HepG2 (cell line): ENCODE results near the gene SOST. TPM values are rescaled to one million over a fixed set of nuclear protein-coding genes. Genes with fewer than 3 reads are reported as not detected.

Experiments used
- AGO1 ChIP-seq: fragments of 200-400 bp; formaldehyde crosslinking; IDR thresholded peaks from 2 replicates; pipeline ENCODE4 v1.6.1; 2017; ENCODE audit warnings: mild to moderate bottlenecking, low read depth, low read length, moderate library complexity; ENCODE audit not compliant: poor library complexity, severe bottlenecking
- AGO2 ChIP-seq: fragments of 200-400 bp; formaldehyde crosslinking; optimal IDR thresholded peaks from 2 replicates; pipeline ENCODE3; 2017; ENCODE audit warnings: mild to moderate bottlenecking, low read depth, low read length, moderate library complexity
- CHD4 ChIP-seq: fragments of 200-600 bp; sonication (generic); IDR thresholded peaks from 2 replicates; pipeline ENCODE4 v1.7.0; 2017; ENCODE audit warnings: mild to moderate bottlenecking, low read length, borderline replicate concordance
- CREM ChIP-seq, 2 experiments: sonication (generic) in 1 of 2; formaldehyde crosslinking in 1 of 2; IDR thresholded peaks; 2 replicates each; pipeline versions ENCODE4 v1.4.0 to v1.6.1; 2016 to 2020; ENCODE audit warnings: antibody characterized with exemption in 1 of 2, mild to moderate bottlenecking in 1 of 2, missing genetic modification reagents in 1 of 2
- GPBP1L1 ChIP-seq: sonication (generic); formaldehyde crosslinking; IDR thresholded peaks from 2 replicates; pipeline ENCODE4 v1.5.0; 2020; ENCODE audit warnings: mild to moderate bottlenecking, missing genetic modification reagents
- KMT2B ChIP-seq: IDR thresholded peaks from 2 replicates; pipeline ENCODE4 v1.6.1; 2016; ENCODE audit warnings: missing genetic modification reagents, missing compliant biosample characterization
- MAZ ChIP-seq, 2 experiments: sonication (generic) in 1 of 2; formaldehyde crosslinking in 1 of 2; IDR thresholded peaks; 2 replicates each; pipeline versions ENCODE4 v1.5.0 to v1.6.1; 2012 to 2020; ENCODE audit warnings: low read depth in 2 of 2, mild to moderate bottlenecking in 2 of 2, borderline replicate concordance in 1 of 2, improper control_type of control experiment in 1 of 2, low read length in 1 of 2, missing genetic modification reagents in 1 of 2, moderate library complexity in 1 of 2
- NAIF1 ChIP-seq: sonication (generic); formaldehyde crosslinking; IDR thresholded peaks from 2 replicates; pipeline ENCODE4 v1.5.0; 2020; ENCODE audit warnings: mild to moderate bottlenecking, missing genetic modification reagents, borderline replicate concordance
- NFIC ChIP-seq: IDR thresholded peaks from 2 replicates; pipeline ENCODE4 v1.6.1; 2012; ENCODE audit warnings: mild to moderate bottlenecking, low read length, inconsistent platforms
- PLRG1 ChIP-seq: fragments of 450-650 bp; conservative IDR thresholded peaks from 2 replicates; pipeline ENCODE4 v1.6.1; 2016
- REPIN1 ChIP-seq: sonication (generic); formaldehyde crosslinking; IDR thresholded peaks from 2 replicates; pipeline ENCODE4 v1.8.0; 2022; ENCODE audit warnings: missing genetic modification reagents, low read depth, mild to moderate bottlenecking, borderline replicate concordance
- RFXANK ChIP-seq: IDR thresholded peaks from 2 replicates; pipeline ENCODE4 v1.6.1; 2016
- RXRA ChIP-seq: sonication (generic); formaldehyde crosslinking; IDR thresholded peaks from 2 replicates; pipeline ENCODE4 v1.5.1; 2020; ENCODE audit warnings: missing genetic modification reagents
- SIN3B ChIP-seq: fragments of 150-350 bp; IDR thresholded peaks from 2 replicates; pipeline ENCODE4 v1.6.1; 2014; ENCODE audit warnings: low read length
- SYNCRIP ChIP-seq: fragments of 200-400 bp; formaldehyde crosslinking; IDR thresholded peaks from 2 replicates; pipeline ENCODE4 v1.6.1; 2018; ENCODE audit warnings: mild to moderate bottlenecking, low read depth, low read length; ENCODE audit not compliant: insufficient read depth
- TBX3 ChIP-seq: fragments of 450-650 bp; IDR thresholded peaks from 2 replicates; pipeline ENCODE4 v1.6.1; 2017; ENCODE audit warnings: antibody characterized with exemption, mild to moderate bottlenecking, inconsistent platforms, borderline replicate concordance
- TOE1 ChIP-seq: sonication (generic); formaldehyde crosslinking; IDR thresholded peaks from 2 replicates; pipeline ENCODE4 v1.4.0; 2020; ENCODE audit warnings: mild to moderate bottlenecking, missing genetic modification reagents
- XBP1 ChIP-seq: sonication (generic); formaldehyde crosslinking; IDR thresholded peaks from 2 replicates; pipeline ENCODE4 v1.5.0; 2020; ENCODE audit warnings: missing genetic modification reagents
- ZNF264 ChIP-seq: sonication (generic); formaldehyde crosslinking; IDR thresholded peaks from 2 replicates; pipeline ENCODE4 v1.4.0; 2020; ENCODE audit warnings: missing genetic modification reagents
- ZNF318 ChIP-seq: sonication (generic); formaldehyde crosslinking; IDR thresholded peaks from 2 replicates; pipeline ENCODE4 v1.4.0; 2020; ENCODE audit warnings: mild to moderate bottlenecking, missing genetic modification reagents
- ZNF549 ChIP-seq: sonication (generic); formaldehyde crosslinking; IDR thresholded peaks from 2 replicates; pipeline ENCODE4 v1.5.0; 2020; ENCODE audit warnings: missing genetic modification reagents
- ZSCAN21 ChIP-seq: sonication (generic); formaldehyde crosslinking; IDR thresholded peaks from 2 replicates; pipeline ENCODE4 v1.8.0; 2022; ENCODE audit warnings: mild to moderate bottlenecking, missing genetic modification reagents, moderate library complexity, borderline replicate concordance
- polyA plus RNA-seq, 8 experiments: library from polyadenylated mRNA; depleted of rRNA in 3 of 8; stranded (reverse) in 7 of 8; unstranded in 1 of 8; fragments of >200 nt; fragmentation: Illumina TruSeq in 4 of 8; extraction: Trizol in 4 of 8; gene quantifications; 2 replicates each; pipeline versions ENCODE4 v1.2.1 to v1.2.3, GENCODE V29; 2011 to 2016; ENCODE audit warnings: low read depth in 4 of 8, missing spikeins in 1 of 8, mixed read lengths in 1 of 8; ENCODE audit not compliant: insufficient read depth in 1 of 8
- total RNA-seq, 5 experiments: library from RNA; depleted of rRNA; stranded (reverse); fragments of >200 nt; fragmentation: Illumina TruSeq; extraction: Trizol; gene quantifications; 2 replicates each; pipeline ENCODE4 v1.2.3, GENCODE V29; 2016; ENCODE audit warnings: low read depth in 1 of 5

Gene SOST
- total and polyA plus RNA-seq, 2 of the 13 experiments (the other 11 are each of a cell fraction or from before 2014, with no cell fraction given) = not detected

- TF ChIP-seq ZNF318 (CRISPR knock-in tag) = no peak
- no peak for TF ChIP-seq KMT2B (CRISPR knock-in tag)
- TF ChIP-seq REPIN1 (CRISPR knock-in tag) = peak; percentile 92
- TF ChIP-seq ZNF549 (CRISPR knock-in tag) = no peak
- TF ChIP-seq SYNCRIP = no peak
- no peak for TF ChIP-seq SIN3B
- no peak for TF ChIP-seq XBP1
- TF ChIP-seq AGO1 = no peak
- no peak for TF ChIP-seq MAZ (IDR thresholded peaks at IDR 0.05; ENCODE audit: borderline replicate concordance, low read depth, low read length)
- no peak; the same call in 1 of the 2 replicates for TF ChIP-seq MAZ (CRISPR knock-in tag; IDR thresholded peaks at IDR 0.05; ENCODE audit: low read depth)
- no peak for TF ChIP-seq PLRG1
- TF ChIP-seq GPBP1L1 = no peak
- no peak for TF ChIP-seq NAIF1
- no peak for TF ChIP-seq TOE1
- no peak for TF ChIP-seq CHD4
- peak; percentile 32; the same call in 1 of the 2 replicates for TF ChIP-seq RXRA
- TF ChIP-seq RFXANK (CRISPR knock-in tag) = no peak
- no peak for TF ChIP-seq AGO2
- peak; percentile 38; the same call in 1 of the 2 replicates for TF ChIP-seq ZSCAN21
- TF ChIP-seq ZNF264 (CRISPR knock-in tag) = no peak
- TF ChIP-seq TBX3 = no peak
- no peak for TF ChIP-seq NFIC
- no peak for TF ChIP-seq CREM (IDR thresholded peaks at IDR 0.05)
- TF ChIP-seq CREM (CRISPR knock-in tag; IDR thresholded peaks at IDR 0.05) = no peak
Measured at GRCh38 chr17:43760254-43760852, 1.8 kb upstream of the SOST start (continued).
